ENCODE data around the gene ARFRP1. TPM values are rescaled to one million over a fixed set of nuclear protein-coding genes. Genes with fewer than 3 reads are reported as not detected.

ARFRP1 gene
- total RNA-seq, 1 experiment from 2014 or later, result 42.7 TPM

- no peak overlapping the region for H3K56ac ChIP-seq (ENCODE audit: insufficient read length, low read depth, low read length)
- no peak overlapping the region for H4K8ac ChIP-seq (replicated peaks; ENCODE audit: insufficient read length, low read depth, low read length)
- no peaks in the 10 kb centered on the region for H3K79me2 ChIP-seq (ENCODE audit: insufficient read depth, low read length)
- H2BK20ac ChIP-seq (ENCODE audit: low read depth, low read length, poor library complexity, severe bottlenecking), result no peak overlapping the region
- H3K4me1 ChIP-seq (ENCODE audit: insufficient read depth, low read length), result no peaks in the 10 kb centered on the region
- H3K9me3 ChIP-seq (ENCODE audit: control insufficient read depth, low read depth, low read length), result no peaks in the 10 kb centered on the region
- H4K91ac ChIP-seq (ENCODE audit: insufficient read length, low read depth, low read length), result no peak overlapping the region
- H3K23ac ChIP-seq (ENCODE audit: insufficient read length, low read depth, low read length), result no peak overlapping the region
- H3K18ac ChIP-seq (ENCODE audit: insufficient read length, low read depth, low read length), result no peak overlapping the region
- no peaks in the 10 kb centered on the region for H3K23me2 ChIP-seq (ENCODE audit: insufficient read length, low read depth, low read length, poor library complexity, severe bottlenecking)
- H3K14ac ChIP-seq (ENCODE audit: insufficient read depth, low read length), result no peak overlapping the region
- Mint-ChIP-seq H3K4me3 (no peak overlapping the region), H3K27ac (no peak overlapping the region), H3K27me3 (ENCODE audit: low read depth) (no peaks in the 10 kb centered on the region), H3K9me3 (no peaks in the 10 kb centered on the region; a peak in 1 of 5 replicates), H3K4me1 (no peaks in the 10 kb centered on the region), H3K36me3 (ENCODE audit: insufficient read depth in 1 of 3, low read depth in 3 of 3) (peaks cover 14 to 35% (median 34%) of the 10 kb centered on the region in 3 experiments; a peak in 6 of 7 replicates)
- no peak overlapping the region for H3K27ac ChIP-seq (ENCODE audit: insufficient read length, low read depth, low read length)
- H2BK12ac ChIP-seq (ENCODE audit: insufficient read length, low read depth, low read length), result no peak overlapping the region
- DNase-seq, result no peak
- H4K5ac ChIP-seq (ENCODE audit: insufficient read length, low read depth, low read length), result no peak overlapping the region
- no peak overlapping the region for H2AFZ ChIP-seq (ENCODE audit: low read length)
- no peak overlapping the region for H3K4ac ChIP-seq (ENCODE audit: low read depth, low read length)
- no peak overlapping the region for H3K9ac ChIP-seq (ENCODE audit: extremely low read depth, insufficient read length, low read length)
- no peak for TF ChIP-seq CTCF (conservative IDR thresholded peaks at IDR 0.05)
- no peak overlapping the region for H3T11ph ChIP-seq (ENCODE audit: low read length)
- H2AK5ac ChIP-seq (ENCODE audit: insufficient read length, low read length), result no peak overlapping the region
- H3K27me3 ChIP-seq (ENCODE audit: insufficient read depth, low read length), result no peaks in the 10 kb centered on the region
- H2BK15ac ChIP-seq (ENCODE audit: low read depth, low read length), result no peak overlapping the region
- H3K4me2 ChIP-seq (ENCODE audit: insufficient read depth, insufficient read length, low read length), result no peak overlapping the region
- no peaks in the 10 kb centered on the region for H4K20me1 ChIP-seq (ENCODE audit: control insufficient read depth, insufficient read depth, insufficient read length)
- WGBS (ENCODE audit: extremely low coverage, insufficient read length, low lambda C conversion rate), result no CpG with 5 or more reads among the region's 20 CpGs
- no peak overlapping the region for H2BK5ac ChIP-seq (ENCODE audit: insufficient read length, low read length)
- no peaks in the 10 kb centered on the region for H3K79me1 ChIP-seq (ENCODE audit: insufficient read depth, low read depth, low read length, poor library complexity, severe bottlenecking)
- no peak overlapping the region for H2BK120ac ChIP-seq (ENCODE audit: low read depth, low read length, poor library complexity, severe bottlenecking)
These were observed 32.0 kb downstream of the ARFRP1 start for GRCh38 chr20:63675681-63676368.
